CD4-positive, alpha-beta T cell treated with Interleukin-6 at 100 ng/mL for 8 hours (primary cell): ENCODE results near the gene MSANTD3.
"Not testable (repeated sequence)": the region's sequence is repeated elsewhere in the genome, so short reads cannot be mapped to it uniquely, and the experiment has no call there.

Experiments used
- DNase-seq: peaks from one replicate; pipeline ENCODE4 v3.0.0-alpha.2; 2020; ENCODE audit warnings: mixed read lengths, low spot score

Gene MSANTD3

GRCh38 chr9:100426530-100427365 lies at the start of gene MSANTD3:
Gene MSANTD3 (plus strand): TSS chr9:100427143. CDS start chr9:100441939, 14,796 bp downstream.
- peak; percentile 50 for DNase-seq

GRCh38 chr9:100379862-100380261 lies 47.1 kb upstream of the MSANTD3 start:
- no peak for DNase-seq

- DNase-seq: not testable (repeated sequence)
Observed at GRCh38 chr9:100392989-100393388, 34.0 kb upstream of the MSANTD3 start.

- no peak for DNase-seq
Observed at GRCh38 chr9:100394032-100394695, 32.8 kb upstream of the MSANTD3 start.

- DNase-seq: no peak
Observed at GRCh38 chr9:100394816-100395215, 32.1 kb upstream of the MSANTD3 start.

GRCh38 chr9:100396769-100397168 lies 30.2 kb upstream of the MSANTD3 start:
- DNase-seq: no peak

GRCh38 chr9:100397529-100398266 lies 29.2 kb upstream of the MSANTD3 start:
- DNase-seq: no peak

- DNase-seq: no peak
Observed at GRCh38 chr9:100401042-100401441, 25.9 kb upstream of the MSANTD3 start.

- DNase-seq: no peak
Observed at GRCh38 chr9:100406962-100407361, 20.0 kb upstream of the MSANTD3 start.

GRCh38 chr9:100408546-100409175 lies 18.3 kb upstream of the MSANTD3 start:
- DNase-seq: no peak

- DNase-seq: no peak
Observed at GRCh38 chr9:100409176-100409556, 17.8 kb upstream of the MSANTD3 start.

- DNase-seq: peak; percentile 88
Observed at GRCh38 chr9:100411472-100412283, 15.3 kb upstream of the MSANTD3 start.

GRCh38 chr9:100413839-100414420 lies 13.0 kb upstream of the MSANTD3 start:
- no peak for DNase-seq

GRCh38 chr9:100417815-100418214 lies 9.1 kb upstream of the MSANTD3 start:
- no peak for DNase-seq

GRCh38 chr9:100419166-100419565 lies 7.8 kb upstream of the MSANTD3 start:
- no peak for DNase-seq

- DNase-seq: not testable (repeated sequence)
Observed at GRCh38 chr9:100421116-100421515, 5.8 kb upstream of the MSANTD3 start.

GRCh38 chr9:100425758-100426157 lies 1.2 kb upstream of the MSANTD3 start:
- no peak for DNase-seq

GRCh38 chr9:100426189-100426529 lies 784 bp upstream of the MSANTD3 start:
- no peak for DNase-seq

GRCh38 chr9:100427366-100428263 lies 672 bp downstream of the MSANTD3 start:
- no peak for DNase-seq
